ENCODE measurements around the gene OPRM1.
"Not testable (repeated sequence)": the region's sequence is repeated elsewhere in the genome, so short reads cannot be mapped to it uniquely, and the experiment has no call there.

OPRM1 gene

GRCh38 chr6:154239392-154239791 lies 200.4 kb downstream of the OPRM1 start:
- H3K9me3 ChIP-seq (ENCODE audit: control insufficient read depth, low read length), result no peaks in the 10 kb centered on the region
- H2AFZ ChIP-seq, result no peak overlapping the region
- no peak overlapping the region for H3K4me3 ChIP-seq (ENCODE audit: low read depth, low read length)
- no peaks in the 10 kb centered on the region for H3K79me2 ChIP-seq
- no peak overlapping the region for H3K9ac ChIP-seq
- H3K27ac ChIP-seq, result no peak overlapping the region
- no peak overlapping the region for H3K4me2 ChIP-seq (ENCODE audit: low read length)
- no peak for TF ChIP-seq CTCF (IDR thresholded peaks at IDR 0.05)
- H3K4me1 ChIP-seq, result peaks cover 1% of the 10 kb centered on the region
- H3K36me3 ChIP-seq (ENCODE audit: control insufficient read depth, insufficient read depth, low read length), result no peaks in the 10 kb centered on the region
- no peaks in the 10 kb centered on the region for H3K27me3 ChIP-seq (ENCODE audit: control insufficient read depth, insufficient read depth, low read length)

- H2AFZ ChIP-seq; H3K27me3 ChIP-seq (ENCODE audit: control insufficient read depth, insufficient read depth, low read length); H3K4me3 ChIP-seq (ENCODE audit: low read depth, low read length); H3K4me1 ChIP-seq; H3K79me2 ChIP-seq; H3K36me3 ChIP-seq (ENCODE audit: control insufficient read depth, insufficient read depth, low read length); H3K4me2 ChIP-seq (ENCODE audit: low read length); H3K9me3 ChIP-seq (ENCODE audit: control insufficient read depth, low read length); H3K27ac ChIP-seq; H3K9ac ChIP-seq: not testable (repeated sequence)
Measured at GRCh38 chr6:154241061-154241460, 202.0 kb downstream of the OPRM1 start.

- no peaks in the 10 kb centered on the region for H3K36me3 ChIP-seq (ENCODE audit: control insufficient read depth, insufficient read depth, low read length)
- H3K27me3 ChIP-seq (ENCODE audit: control insufficient read depth, insufficient read depth, low read length), result no peaks in the 10 kb centered on the region
- H3K4me1 ChIP-seq, result peaks cover 2% of the 10 kb centered on the region
- no peak overlapping the region for H3K9ac ChIP-seq
- no peaks in the 10 kb centered on the region for H3K9me3 ChIP-seq (ENCODE audit: control insufficient read depth, low read length)
- H3K79me2 ChIP-seq, result no peaks in the 10 kb centered on the region
- H3K4me2 ChIP-seq (ENCODE audit: low read length), result no peak overlapping the region
- H2AFZ ChIP-seq, result no peak overlapping the region
- no peak for TF ChIP-seq CTCF (IDR thresholded peaks at IDR 0.05)
- H3K4me3 ChIP-seq (ENCODE audit: low read depth, low read length), result no peak overlapping the region
- no peak overlapping the region for H3K27ac ChIP-seq
Measured at GRCh38 chr6:154241581-154241980, 202.5 kb downstream of the OPRM1 start.

- no peak overlapping the region for H3K4me2 ChIP-seq (ENCODE audit: low read length)
- no peaks in the 10 kb centered on the region for H3K36me3 ChIP-seq (ENCODE audit: control insufficient read depth, insufficient read depth, low read length)
- H3K4me3 ChIP-seq (ENCODE audit: low read depth, low read length), result no peak overlapping the region
- no peak for TF ChIP-seq CTCF (IDR thresholded peaks at IDR 0.05)
- H3K9me3 ChIP-seq (ENCODE audit: control insufficient read depth, low read length), result no peaks in the 10 kb centered on the region
- no peak overlapping the region for H3K27ac ChIP-seq
- H2AFZ ChIP-seq, result no peak overlapping the region
- H3K27me3 ChIP-seq (ENCODE audit: control insufficient read depth, insufficient read depth, low read length), result no peaks in the 10 kb centered on the region
- peaks cover 2% of the 10 kb centered on the region for H3K4me1 ChIP-seq
- H3K79me2 ChIP-seq, result no peaks in the 10 kb centered on the region
- no peak overlapping the region for H3K9ac ChIP-seq
Measured at GRCh38 chr6:154242617-154243357, 203.7 kb downstream of the OPRM1 start.

- Histone ChIP-seq H3K79me2 (no peaks in the 10 kb centered on the region), H3K4me1 (peaks cover 2% of the 10 kb centered on the region), H3K4me2 (ENCODE audit: low read length) (no peak overlapping the region), H3K9ac (no peak overlapping the region), H2AFZ (no peak overlapping the region), H3K4me3 (ENCODE audit: low read depth, low read length) (no peak overlapping the region), H3K27me3 (ENCODE audit: control insufficient read depth, insufficient read depth, low read length) (no peaks in the 10 kb centered on the region), H3K27ac (no peak overlapping the region), H3K36me3 (ENCODE audit: control insufficient read depth, insufficient read depth, low read length) (no peaks in the 10 kb centered on the region), H3K9me3 (ENCODE audit: control insufficient read depth, low read length) (no peaks in the 10 kb centered on the region)
- no peak for TF ChIP-seq CTCF (IDR thresholded peaks at IDR 0.05)
Measured at GRCh38 chr6:154243793-154244750, 205.0 kb downstream of the OPRM1 start.
